Measurements from ENCODE around the gene GTF3C1.
A peak's percentile ranks its signal among the peaks of the same experiment; 100 is the strongest.
"Not testable (repeated sequence)": the region's sequence is repeated elsewhere in the genome, so short reads cannot be mapped to it uniquely, and the experiment has no call there.

GTF3C1 gene

GRCh38 chr16:27463741-27464591 lies 85.7 kb downstream of the GTF3C1 start:
- ATAC-seq (replicated peaks): no peak
- H3K27me3 Mint-ChIP-seq: no peaks in the 10 kb centered on the region
- H3K9me3 Mint-ChIP-seq: no peaks in the 10 kb centered on the region
- H3K36me3 Mint-ChIP-seq: peaks cover 48 to 59% of the 10 kb centered on the region in 2 donors
- no peak for DNase-seq
- no peak overlapping the region for H3K4me3 Mint-ChIP-seq
- H3K27ac Mint-ChIP-seq: no peak overlapping the region
- no peaks in the 10 kb centered on the region for H3K4me1 Mint-ChIP-seq

GRCh38 chr16:27462846-27463682 lies 86.6 kb downstream of the GTF3C1 start:
- ATAC-seq (replicated peaks): no peak
- Mint-ChIP-seq H3K4me1 (peaks cover 0 to 4% of the 10 kb centered on the region in 2 donors), H3K27ac (no peak overlapping the region), H3K9me3 (no peaks in the 10 kb centered on the region), H3K27me3 (no peaks in the 10 kb centered on the region), H3K36me3 (peaks cover 45 to 53% of the 10 kb centered on the region in 2 donors), H3K4me3 (no peak overlapping the region)
- no peak for DNase-seq

GRCh38 chr16:27462200-27462845 lies 87.4 kb downstream of the GTF3C1 start:
- Mint-ChIP-seq H3K27me3 (no peaks in the 10 kb centered on the region), H3K4me3 (no peak overlapping the region), H3K9me3 (no peaks in the 10 kb centered on the region), H3K36me3 (peaks cover 38 to 46% of the 10 kb centered on the region in 2 donors), H3K27ac (no peak overlapping the region), H3K4me1 (peaks cover under 1 to 9% of the 10 kb centered on the region in 2 donors)
- no peak for ATAC-seq (replicated peaks)
- no peak for DNase-seq

GRCh38 chr16:27461483-27462171 lies 88.1 kb downstream of the GTF3C1 start:
- Mint-ChIP-seq H3K4me3 (no peak overlapping the region), H3K27ac (no peak overlapping the region), H3K36me3 (peaks cover 37 to 48% of the 10 kb centered on the region in 2 donors), H3K27me3 (no peaks in the 10 kb centered on the region), H3K9me3 (no peaks in the 10 kb centered on the region), H3K4me1 (peaks cover 7 to 16% of the 10 kb centered on the region in 2 donors)
- ATAC-seq (replicated peaks) (no peak), DNase-seq (no peak)

- DNase-seq: no peak
- peaks cover 32 to 41% of the 10 kb centered on the region in 2 donors for H3K36me3 Mint-ChIP-seq
These were observed 88.8 kb downstream of the GTF3C1 start for GRCh38 chr16:27460663-27461482.

GRCh38 chr16:27460213-27460612 lies 89.5 kb downstream of the GTF3C1 start:
- peaks cover 29 to 36% of the 10 kb centered on the region in 2 donors for H3K36me3 Mint-ChIP-seq
- no peaks in the 10 kb centered on the region for H3K9me3 Mint-ChIP-seq
- H3K27me3 Mint-ChIP-seq: no peaks in the 10 kb centered on the region
- peaks cover 18 to 30% of the 10 kb centered on the region in 2 donors for H3K4me1 Mint-ChIP-seq
- no peak overlapping the region for H3K27ac Mint-ChIP-seq
- ATAC-seq (replicated peaks) (no peak), DNase-seq (no peak)
- no peak overlapping the region for H3K4me3 Mint-ChIP-seq

More at GRCh38 chr16:27460663-27461482, 88.8 kb downstream of the GTF3C1 start:
- H3K9me3 Mint-ChIP-seq: no peaks in the 10 kb centered on the region
- no peak for ATAC-seq (replicated peaks)
- H3K27me3 Mint-ChIP-seq: no peaks in the 10 kb centered on the region
- H3K4me3 Mint-ChIP-seq: no peak overlapping the region
- peaks cover 12 to 23% of the 10 kb centered on the region in 2 donors for H3K4me1 Mint-ChIP-seq
- H3K27ac Mint-ChIP-seq: no peak overlapping the region

- Mint-ChIP-seq H3K27me3 (no peaks in the 10 kb centered on the region), H3K9me3 (no peaks in the 10 kb centered on the region), H3K27ac (no peak overlapping the region), H3K4me3 (no peak overlapping the region), H3K4me1 (peaks cover 26 to 41% of the 10 kb centered on the region in 2 donors), H3K36me3 (peaks cover 26 to 30% of the 10 kb centered on the region in 2 donors)
- no peak for DNase-seq
- ATAC-seq (replicated peaks): no peak
These were observed 90.6 kb downstream of the GTF3C1 start for GRCh38 chr16:27458987-27459688.

- Mint-ChIP-seq H3K9me3 (peaks cover under 1 to 4% of the 10 kb centered on the region in 2 donors), H3K4me3 (no peak overlapping the region), H3K27ac (no peak overlapping the region), H3K4me1 (peaks cover 30 to 47% of the 10 kb centered on the region in 2 donors), H3K27me3 (no peaks in the 10 kb centered on the region), H3K36me3 (peaks cover 19 to 27% of the 10 kb centered on the region in 2 donors)
- ATAC-seq (replicated peaks) (no peak), DNase-seq (no peak)
These were observed 91.5 kb downstream of the GTF3C1 start for GRCh38 chr16:27458258-27458657.

GRCh38 chr16:27457605-27457900 lies 92.2 kb downstream of the GTF3C1 start:
- not testable (repeated sequence) for H3K4me3 Mint-ChIP-seq; DNase-seq; H3K9me3 Mint-ChIP-seq; H3K27me3 Mint-ChIP-seq; H3K27ac Mint-ChIP-seq; ATAC-seq (replicated peaks)
- Mint-ChIP-seq H3K36me3 (peaks cover 24 to 31% of the 10 kb centered on the region in 2 donors), H3K4me1 (peaks cover 37 to 54% of the 10 kb centered on the region in 2 donors)

- Mint-ChIP-seq H3K27ac (peak overlapping the region; percentile 95), H3K27me3 (no peaks in the 10 kb centered on the region), H3K4me3 (peak overlapping the region; percentile 26 to 53), H3K4me1 (peaks cover 54 to 73% of the 10 kb centered on the region in 2 donors), H3K9me3 (peaks cover 11 to 17% of the 10 kb centered on the region in 2 donors), H3K36me3 (peaks cover 34 to 45% of the 10 kb centered on the region in 2 donors)
- DNase-seq (no peak), ATAC-seq (replicated peaks) (no peak)
These were observed 94.0 kb downstream of the GTF3C1 start for GRCh38 chr16:27455700-27456099.

- H3K4me3 Mint-ChIP-seq: peak overlapping the region in 1 of 2 donors; percentile 60
- no peak for ATAC-seq (replicated peaks)
- no peaks in the 10 kb centered on the region for H3K27me3 Mint-ChIP-seq
- no peak for DNase-seq
- H3K27ac Mint-ChIP-seq: peak overlapping the region; percentile 95
- peaks cover 11 to 18% of the 10 kb centered on the region in 2 donors for H3K9me3 Mint-ChIP-seq
- peaks cover 74 to 95% of the 10 kb centered on the region in 2 donors for H3K4me1 Mint-ChIP-seq
- peaks cover 43 to 55% of the 10 kb centered on the region in 2 donors for H3K36me3 Mint-ChIP-seq
These were observed 96.3 kb downstream of the GTF3C1 start for GRCh38 chr16:27453494-27453825.

- H3K27ac Mint-ChIP-seq: peak overlapping the region; percentile 95
- peaks cover 79 to 96% of the 10 kb centered on the region in 2 donors for H3K4me1 Mint-ChIP-seq
- ATAC-seq (replicated peaks): peak; percentile 2 to 4
- H3K9me3 Mint-ChIP-seq: peaks cover 11 to 18% of the 10 kb centered on the region in 2 donors
- no peaks in the 10 kb centered on the region for H3K27me3 Mint-ChIP-seq
- DNase-seq: no peak
- H3K36me3 Mint-ChIP-seq: peaks cover 49 to 62% of the 10 kb centered on the region in 2 donors
- peak overlapping the region in 1 of 2 donors; percentile 60 for H3K4me3 Mint-ChIP-seq
These were observed 96.9 kb downstream of the GTF3C1 start for GRCh38 chr16:27452569-27453493.
